Large intestine (tissue), 3 donors: Measurements from ENCODE around the gene METRN. TPM values are rescaled to one million over a fixed set of nuclear protein-coding genes. Genes with fewer than 3 reads are reported as not detected.

Experiments
- DNase-seq, 2 donors: peaks; one replicate each; pipeline versions ENCODE4 v3.0.0 to v3.0.0-alpha.2; 2013
- H3K27ac ChIP-seq: one replicate; pipeline ENCODE4 v1.5.1; 2013; ENCODE audit warnings: low read length
- H3K27me3 ChIP-seq: 2 replicates; pipeline ENCODE4 v1.6.1; 2013; ENCODE audit warnings: low read length; ENCODE audit not compliant: control insufficient read depth, insufficient read depth
- H3K36me3 ChIP-seq: 2 replicates; pipeline ENCODE4 v1.6.1; 2013; ENCODE audit warnings: low read length; ENCODE audit not compliant: control insufficient read depth, insufficient read depth
- H3K4me1 ChIP-seq: one replicate; pipeline ENCODE4 v1.6.1; 2013; ENCODE audit warnings: low read length; ENCODE audit not compliant: control insufficient read depth, insufficient read depth
- H3K4me3 ChIP-seq: one replicate; pipeline ENCODE4 v1.5.1; 2013; ENCODE audit warnings: low read length
- H3K9me3 ChIP-seq: one replicate; pipeline ENCODE4 v1.6.1; 2013; ENCODE audit warnings: mild to moderate bottlenecking, low read depth, low read length, moderate library complexity; ENCODE audit not compliant: control insufficient read depth
- WGBS: methylation state at CpG from one replicate; pipeline ENCODE4 v1.1.5; 2013; ENCODE audit warnings: low lambda C conversion rate; ENCODE audit not compliant: insufficient coverage; 5-methylcytosine and 5-hydroxymethylcytosine counted together
- polyA plus RNA-seq: library from polyadenylated mRNA; unstranded; fragments of 120-200 nt; gene quantifications from one replicate; pipeline ENCODE4 v1.2.1, GENCODE V29; 2013

METRN gene
- polyA plus RNA-seq, 1 donor = 18.9 TPM

GRCh38 chr16:693364-693763, 21.6 kb upstream of the METRN start:
- Histone ChIP-seq H3K9me3 (peaks cover 18% of the 10 kb centered on the region), H3K36me3 (no peaks in the 10 kb centered on the region), H3K27ac (no peak overlapping the region), H3K27me3 (peaks cover 63% of the 10 kb centered on the region), H3K4me1 (peaks cover 21% of the 10 kb centered on the region), H3K4me3 (no peak overlapping the region)
- whole genome bisulfite sequencing = no CpG with 5 or more reads among the region's 22 CpGs
- no peak for DNase-seq

- Histone ChIP-seq H3K36me3 (no peaks in the 10 kb centered on the region), H3K27me3 (peaks cover 66% of the 10 kb centered on the region), H3K4me1 (peaks cover 21% of the 10 kb centered on the region), H3K4me3 (no peak overlapping the region), H3K27ac (no peak overlapping the region), H3K9me3 (peaks cover 18% of the 10 kb centered on the region)
- DNase-seq = peak in 1 of 2 donors; percentile 38
- WGBS = no CpG with 5 or more reads among the region's 37 CpGs
Observed at GRCh38 chr16:693766-694165, 21.2 kb upstream of the METRN start.

- Histone ChIP-seq H3K9me3 (peaks cover 18% of the 10 kb centered on the region), H3K27ac (no peak overlapping the region), H3K36me3 (no peaks in the 10 kb centered on the region), H3K4me3 (no peak overlapping the region), H3K4me1 (peaks cover 17% of the 10 kb centered on the region), H3K27me3 (peaks cover 71% of the 10 kb centered on the region)
- no peak for DNase-seq
- no CpG with 5 or more reads among the region's 64 CpGs for WGBS
Observed at GRCh38 chr16:694187-694862, 20.6 kb upstream of the METRN start.

GRCh38 chr16:694863-695354, 20.0 kb upstream of the METRN start:
- Histone ChIP-seq H3K4me1 (peaks cover 13% of the 10 kb centered on the region), H3K36me3 (no peaks in the 10 kb centered on the region), H3K9me3 (peaks cover 18% of the 10 kb centered on the region), H3K27ac (no peak overlapping the region), H3K27me3 (peaks cover 77% of the 10 kb centered on the region), H3K4me3 (no peak overlapping the region)
- DNase-seq = no peak
- no CpG with 5 or more reads among the region's 37 CpGs for WGBS

GRCh38 chr16:695355-696089, 19.4 kb upstream of the METRN start:
- DNase-seq = peak in 1 of 2 donors; percentile 62
- Histone ChIP-seq H3K27ac (no peak overlapping the region), H3K4me1 (peaks cover 13% of the 10 kb centered on the region), H3K9me3 (peaks cover 18% of the 10 kb centered on the region), H3K4me3 (no peak overlapping the region), H3K27me3 (peaks cover 83% of the 10 kb centered on the region), H3K36me3 (no peaks in the 10 kb centered on the region)
- no CpG with 5 or more reads among the region's 71 CpGs for WGBS

GRCh38 chr16:698911-699671, 15.8 kb upstream of the METRN start:
- Histone ChIP-seq H3K4me1 (peaks cover 12% of the 10 kb centered on the region), H3K4me3 (no peak overlapping the region), H3K36me3 (no peaks in the 10 kb centered on the region), H3K9me3 (peaks cover 18% of the 10 kb centered on the region), H3K27me3 (peaks cover 91% of the 10 kb centered on the region), H3K27ac (no peak overlapping the region)
- DNase-seq = no peak
- no CpG with 5 or more reads among the region's 19 CpGs for WGBS

- DNase-seq = no peak
- Histone ChIP-seq H3K9me3 (peaks cover 7% of the 10 kb centered on the region), H3K4me1 (peaks cover 2% of the 10 kb centered on the region), H3K4me3 (no peak overlapping the region), H3K27ac (no peak overlapping the region), H3K36me3 (no peaks in the 10 kb centered on the region), H3K27me3 (peaks cover 85% of the 10 kb centered on the region)
- no CpG with 5 or more reads among the region's 76 CpGs for WGBS
Observed at GRCh38 chr16:700684-701584, 14.0 kb upstream of the METRN start.

GRCh38 chr16:702341-702740, 12.6 kb upstream of the METRN start:
- peaks cover 87% of the 10 kb centered on the region for H3K27me3 ChIP-seq
- no peak overlapping the region for H3K4me3 ChIP-seq
- peaks cover 2% of the 10 kb centered on the region for H3K4me1 ChIP-seq
- H3K36me3 ChIP-seq = no peaks in the 10 kb centered on the region
- WGBS = no CpG with 5 or more reads among the region's 19 CpGs
- DNase-seq = no peak
- H3K27ac ChIP-seq = no peak overlapping the region
- H3K9me3 ChIP-seq = peaks cover 6% of the 10 kb centered on the region

- Histone ChIP-seq H3K4me1 (peaks cover 2% of the 10 kb centered on the region), H3K27me3 (peaks cover 89% of the 10 kb centered on the region), H3K36me3 (no peaks in the 10 kb centered on the region), H3K27ac (no peak overlapping the region), H3K4me3 (no peak overlapping the region), H3K9me3 (peaks cover 6% of the 10 kb centered on the region)
- no CpG with 5 or more reads among the region's 12 CpGs for WGBS
- no peak for DNase-seq
Observed at GRCh38 chr16:703406-703805, 11.5 kb upstream of the METRN start.
